ENCODE data around the gene DPM3.

DPM3 gene

DNA sequence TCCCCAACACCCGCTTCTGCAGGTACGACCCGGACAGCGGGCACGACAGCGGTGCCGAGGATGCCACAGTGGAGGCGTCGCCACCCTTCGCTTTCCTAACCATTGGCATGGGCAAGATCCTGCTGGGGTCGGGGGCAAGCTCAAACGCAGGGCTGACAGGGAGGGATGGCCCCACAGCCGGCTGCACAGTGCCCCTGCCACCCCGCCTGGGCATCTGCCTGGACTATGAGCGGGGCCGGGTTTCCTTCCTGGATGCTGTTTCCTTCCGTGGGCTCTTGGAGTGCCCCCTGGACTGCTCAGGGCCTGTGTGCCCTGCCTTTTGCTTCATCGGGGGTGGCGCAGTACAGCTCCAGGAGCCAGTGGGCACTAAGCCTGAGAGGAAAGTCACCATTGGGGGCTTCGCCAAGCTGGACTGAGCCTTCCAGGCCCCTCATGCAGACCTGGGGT lies 43.5 kb upstream of the DPM3 start:
- no peak overlapping the region for H3K4me3 ChIP-seq (ENCODE audit: insufficient read depth, low read depth, low read length, poor library complexity, severe bottlenecking)
- H3K27ac ChIP-seq (ENCODE audit: insufficient read depth, low read length, poor library complexity, severe bottlenecking): no peak overlapping the region
- H3K27me3 ChIP-seq (replicated peaks; ENCODE audit: control insufficient read depth, insufficient read depth, low read length, poor library complexity, severe bottlenecking): no peaks in the 10 kb centered on the region
- no peaks in the 10 kb centered on the region for H3K9me3 ChIP-seq (ENCODE audit: control insufficient read depth, low read length)
- H3K4me1 ChIP-seq (ENCODE audit: control insufficient read depth, insufficient read depth, low read length, poor library complexity, severe bottlenecking): no peaks in the 10 kb centered on the region
- DNase-seq: no peak
- H3K36me3 ChIP-seq (ENCODE audit: control insufficient read depth, insufficient read depth, low read length): peaks cover 27% of the 10 kb centered on the region

DNA sequence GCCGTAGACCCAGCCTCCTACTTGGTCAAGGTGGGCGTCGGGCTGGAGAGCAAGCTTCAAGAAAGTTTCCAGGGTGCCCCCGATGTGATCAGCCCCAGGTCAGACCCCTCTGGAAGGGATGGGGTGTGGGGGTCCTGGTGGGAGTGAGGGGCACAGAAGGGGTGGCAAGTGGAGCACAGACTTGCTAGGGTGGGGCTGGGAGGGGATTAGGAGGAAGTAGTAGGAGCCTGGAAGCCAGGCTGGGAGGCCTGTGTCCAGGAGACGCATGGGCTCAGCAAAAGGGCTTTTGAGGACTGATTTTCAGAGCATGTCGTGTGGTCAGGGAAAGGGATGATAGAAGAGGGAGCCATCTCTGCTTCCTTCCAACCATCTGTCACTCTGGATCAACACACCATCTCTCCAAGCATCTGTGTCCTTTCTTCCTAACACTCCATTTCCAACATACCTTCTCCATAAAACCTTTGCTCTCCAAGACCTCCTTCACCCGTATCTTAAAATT lies 41.8 kb upstream of the DPM3 start:
- no peaks in the 10 kb centered on the region for H3K9me3 ChIP-seq (ENCODE audit: control insufficient read depth, low read length)
- DNase-seq: no peak
- H3K27me3 ChIP-seq (replicated peaks; ENCODE audit: control insufficient read depth, insufficient read depth, low read length, poor library complexity, severe bottlenecking): no peaks in the 10 kb centered on the region
- H3K36me3 ChIP-seq (ENCODE audit: control insufficient read depth, insufficient read depth, low read length): peaks cover 36% of the 10 kb centered on the region
- no peak overlapping the region for H3K4me3 ChIP-seq (ENCODE audit: insufficient read depth, low read depth, low read length, poor library complexity, severe bottlenecking)
- no peak overlapping the region for H3K27ac ChIP-seq (ENCODE audit: insufficient read depth, low read length, poor library complexity, severe bottlenecking)
- peaks cover under 1% of the 10 kb centered on the region for H3K4me1 ChIP-seq (ENCODE audit: control insufficient read depth, insufficient read depth, low read length, poor library complexity, severe bottlenecking)

GRCh38 chr1:155181371-155182051 lies 41.2 kb upstream of the DPM3 start:
- Histone ChIP-seq H3K27ac (ENCODE audit: insufficient read depth, low read length, poor library complexity, severe bottlenecking) (no peak overlapping the region), H3K36me3 (ENCODE audit: control insufficient read depth, insufficient read depth, low read length) (peaks cover 36% of the 10 kb centered on the region), H3K9me3 (ENCODE audit: control insufficient read depth, low read length) (no peaks in the 10 kb centered on the region), H3K4me3 (ENCODE audit: insufficient read depth, low read depth, low read length, poor library complexity, severe bottlenecking) (no peak overlapping the region), H3K4me1 (ENCODE audit: control insufficient read depth, insufficient read depth, low read length, poor library complexity, severe bottlenecking) (peaks cover 6% of the 10 kb centered on the region), H3K27me3 (replicated peaks; ENCODE audit: control insufficient read depth, insufficient read depth, low read length, poor library complexity, severe bottlenecking) (no peaks in the 10 kb centered on the region)
- no peak for DNase-seq

DNA sequence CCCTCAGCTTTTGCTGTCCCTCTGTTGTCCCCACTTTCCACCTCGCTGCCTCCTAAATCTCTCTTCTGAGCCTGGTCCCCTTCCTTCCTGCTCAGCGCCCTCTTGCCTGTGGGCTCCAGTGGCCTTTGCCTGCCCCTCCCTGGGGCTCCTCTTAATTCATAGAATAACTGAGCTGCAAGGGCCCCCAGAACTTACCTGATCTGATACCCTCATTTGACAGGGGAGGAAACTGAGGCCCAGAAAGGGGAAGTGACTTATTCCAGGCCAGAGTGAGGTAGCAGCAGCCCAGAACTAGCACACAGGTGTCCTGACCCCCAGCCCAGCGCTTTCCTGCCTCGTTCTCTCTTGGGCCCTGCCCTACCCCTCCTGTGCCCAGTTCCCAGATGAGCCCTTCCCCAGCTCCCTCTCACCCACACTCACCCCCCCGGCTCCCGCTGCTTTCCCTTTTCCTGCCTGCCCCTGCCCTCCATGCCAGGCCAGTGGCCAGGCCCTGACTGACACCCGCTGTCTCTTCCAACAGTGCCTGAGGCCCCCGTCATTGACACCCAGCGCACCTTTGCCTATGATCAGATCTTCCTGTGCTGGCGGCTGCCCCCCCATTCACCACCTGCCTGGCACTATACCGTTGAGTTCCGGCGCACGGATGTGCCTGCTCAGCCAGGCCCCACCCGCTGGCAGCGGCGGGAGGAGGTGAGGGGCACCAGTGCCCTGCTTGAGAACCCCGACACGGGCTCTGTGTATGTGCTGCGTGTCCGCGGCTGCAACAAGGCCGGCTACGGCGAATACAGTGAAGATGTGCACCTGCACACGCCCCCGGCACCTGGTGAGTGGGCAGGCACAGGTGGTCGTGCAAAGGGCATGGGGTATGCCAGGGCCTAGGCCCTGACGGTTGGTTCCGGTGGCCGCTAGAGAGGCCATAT lies 39.0 kb upstream of the DPM3 start:
- H3K36me3 ChIP-seq (ENCODE audit: control insufficient read depth, insufficient read depth, low read length): peaks cover 36% of the 10 kb centered on the region
- H3K9me3 ChIP-seq (ENCODE audit: control insufficient read depth, low read length): no peaks in the 10 kb centered on the region
- no peak overlapping the region for H3K4me3 ChIP-seq (ENCODE audit: insufficient read depth, low read depth, low read length, poor library complexity, severe bottlenecking)
- no peaks in the 10 kb centered on the region for H3K27me3 ChIP-seq (replicated peaks; ENCODE audit: control insufficient read depth, insufficient read depth, low read length, poor library complexity, severe bottlenecking)
- no peak for DNase-seq
- peaks cover 22% of the 10 kb centered on the region for H3K4me1 ChIP-seq (ENCODE audit: control insufficient read depth, insufficient read depth, low read length, poor library complexity, severe bottlenecking)
- no peak overlapping the region for H3K27ac ChIP-seq (ENCODE audit: insufficient read depth, low read length, poor library complexity, severe bottlenecking)

GRCh38 chr1:155178441-155179111 lies 38.2 kb upstream of the DPM3 start:
- no peak for DNase-seq
- Histone ChIP-seq H3K4me3 (ENCODE audit: insufficient read depth, low read depth, low read length, poor library complexity, severe bottlenecking) (no peak overlapping the region), H3K27ac (ENCODE audit: insufficient read depth, low read length, poor library complexity, severe bottlenecking) (no peak overlapping the region), H3K9me3 (ENCODE audit: control insufficient read depth, low read length) (no peaks in the 10 kb centered on the region), H3K36me3 (ENCODE audit: control insufficient read depth, insufficient read depth, low read length) (peaks cover 36% of the 10 kb centered on the region), H3K27me3 (replicated peaks; ENCODE audit: control insufficient read depth, insufficient read depth, low read length, poor library complexity, severe bottlenecking) (no peaks in the 10 kb centered on the region), H3K4me1 (ENCODE audit: control insufficient read depth, insufficient read depth, low read length, poor library complexity, severe bottlenecking) (peaks cover 29% of the 10 kb centered on the region)

DNA sequence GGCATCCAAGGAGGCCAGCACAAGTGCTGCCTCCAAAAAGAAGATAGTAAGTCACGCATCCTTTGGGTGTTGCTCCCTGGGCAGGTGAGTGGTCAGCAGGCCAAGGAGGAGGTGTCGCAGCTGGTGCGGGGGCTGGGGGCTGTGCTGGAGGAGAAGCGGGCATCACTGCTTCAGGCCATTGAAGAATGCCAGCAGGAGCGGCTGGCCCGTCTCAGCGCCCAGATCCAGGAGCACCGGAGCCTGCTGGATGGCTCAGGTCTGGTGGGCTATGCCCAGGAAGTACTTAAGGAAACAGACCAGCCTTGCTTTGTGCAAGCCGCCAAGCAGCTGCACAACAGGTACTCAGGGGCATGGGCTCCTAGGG lies 37.6 kb upstream of the DPM3 start:
- DNase-seq: no peak
- Histone ChIP-seq H3K27me3 (replicated peaks; ENCODE audit: control insufficient read depth, insufficient read depth, low read length, poor library complexity, severe bottlenecking) (no peaks in the 10 kb centered on the region), H3K9me3 (ENCODE audit: control insufficient read depth, low read length) (no peaks in the 10 kb centered on the region), H3K36me3 (ENCODE audit: control insufficient read depth, insufficient read depth, low read length) (peaks cover 36% of the 10 kb centered on the region), H3K4me3 (ENCODE audit: insufficient read depth, low read depth, low read length, poor library complexity, severe bottlenecking) (no peak overlapping the region), H3K27ac (ENCODE audit: insufficient read depth, low read length, poor library complexity, severe bottlenecking) (no peak overlapping the region), H3K4me1 (ENCODE audit: control insufficient read depth, insufficient read depth, low read length, poor library complexity, severe bottlenecking) (peaks cover 29% of the 10 kb centered on the region)

DNA sequence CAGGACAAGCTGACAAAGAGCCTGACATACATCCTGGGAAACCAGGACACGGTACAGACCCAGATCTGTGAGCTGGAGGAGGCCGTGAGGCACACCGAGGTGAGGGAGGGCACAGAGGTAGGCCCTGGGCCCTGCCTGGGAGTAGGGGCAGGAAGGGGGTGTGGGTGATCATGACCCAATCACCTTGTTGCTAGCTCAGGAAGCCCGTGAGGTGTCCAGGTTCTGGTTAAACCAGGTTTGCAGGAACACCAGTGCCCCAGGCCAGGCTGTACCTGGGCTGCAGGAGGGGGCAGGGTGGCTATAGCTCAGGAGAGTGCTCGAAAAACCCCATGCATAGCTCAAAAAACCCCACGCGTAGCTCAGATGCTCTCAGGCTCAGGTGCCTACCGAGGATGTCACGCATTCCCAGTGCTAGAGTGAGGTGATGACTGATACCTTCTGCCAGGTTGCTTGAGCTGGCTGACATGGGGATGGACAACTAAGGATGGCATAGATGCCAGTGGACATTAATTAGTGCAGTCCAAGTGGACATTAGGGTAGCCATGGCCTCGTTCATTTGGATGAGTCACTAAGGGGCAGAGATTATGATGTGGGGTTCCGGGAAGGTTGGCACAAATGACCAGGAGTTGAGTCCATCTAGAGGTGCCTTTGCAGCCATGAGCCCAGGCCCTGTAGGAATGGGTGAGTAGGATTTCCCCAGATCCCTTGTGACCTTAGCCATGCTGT lies 37.0 kb upstream of the DPM3 start:
- Histone ChIP-seq H3K27me3 (replicated peaks; ENCODE audit: control insufficient read depth, insufficient read depth, low read length, poor library complexity, severe bottlenecking) (no peaks in the 10 kb centered on the region), H3K4me3 (ENCODE audit: insufficient read depth, low read depth, low read length, poor library complexity, severe bottlenecking) (no peak overlapping the region), H3K36me3 (ENCODE audit: control insufficient read depth, insufficient read depth, low read length) (peaks cover 35% of the 10 kb centered on the region), H3K27ac (ENCODE audit: insufficient read depth, low read length, poor library complexity, severe bottlenecking) (no peak overlapping the region), H3K9me3 (ENCODE audit: control insufficient read depth, low read length) (no peaks in the 10 kb centered on the region), H3K4me1 (ENCODE audit: control insufficient read depth, insufficient read depth, low read length, poor library complexity, severe bottlenecking) (peaks cover 30% of the 10 kb centered on the region)
- no peak for DNase-seq

DNA sequence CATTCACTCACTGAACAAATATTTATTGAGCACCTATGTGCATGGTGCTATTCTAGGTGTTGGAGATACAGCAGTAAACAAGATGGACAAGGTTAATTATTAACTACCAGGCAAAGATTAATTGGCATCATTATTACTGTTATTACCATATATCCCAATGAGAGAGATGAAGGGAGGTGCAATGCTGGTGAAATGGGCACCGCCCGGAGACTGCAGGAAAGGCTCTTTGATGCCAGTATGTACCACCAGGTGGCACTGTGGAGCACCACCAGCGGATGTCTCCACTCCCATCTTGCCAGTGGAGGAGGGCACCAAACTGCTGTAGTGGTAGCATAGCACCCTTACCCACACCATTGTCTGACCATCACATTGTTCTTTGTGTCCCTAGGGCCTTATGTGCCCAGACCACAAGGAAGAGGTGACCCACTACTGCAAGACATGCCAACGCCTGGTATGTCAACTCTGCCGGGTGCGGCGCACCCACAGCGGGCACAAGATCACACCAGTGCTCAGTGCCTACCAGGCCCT lies 36.3 kb upstream of the DPM3 start:
- Histone ChIP-seq H3K9me3 (ENCODE audit: control insufficient read depth, low read length) (no peaks in the 10 kb centered on the region), H3K27ac (ENCODE audit: insufficient read depth, low read length, poor library complexity, severe bottlenecking) (peak overlapping the region; percentile 9), H3K36me3 (ENCODE audit: control insufficient read depth, insufficient read depth, low read length) (peaks cover 29% of the 10 kb centered on the region), H3K27me3 (replicated peaks; ENCODE audit: control insufficient read depth, insufficient read depth, low read length, poor library complexity, severe bottlenecking) (no peaks in the 10 kb centered on the region), H3K4me1 (ENCODE audit: control insufficient read depth, insufficient read depth, low read length, poor library complexity, severe bottlenecking) (peaks cover 32% of the 10 kb centered on the region), H3K4me3 (ENCODE audit: insufficient read depth, low read depth, low read length, poor library complexity, severe bottlenecking) (no peak overlapping the region)
- peak; percentile 59 to 72 (median 60) for DNase-seq

GRCh38 chr1:155175927-155176371 lies 35.6 kb upstream of the DPM3 start:
- DNase-seq: no peak
- Histone ChIP-seq H3K27me3 (replicated peaks; ENCODE audit: control insufficient read depth, insufficient read depth, low read length, poor library complexity, severe bottlenecking) (no peaks in the 10 kb centered on the region), H3K4me1 (ENCODE audit: control insufficient read depth, insufficient read depth, low read length, poor library complexity, severe bottlenecking) (peaks cover 32% of the 10 kb centered on the region), H3K9me3 (ENCODE audit: control insufficient read depth, low read length) (no peaks in the 10 kb centered on the region), H3K36me3 (ENCODE audit: control insufficient read depth, insufficient read depth, low read length) (peaks cover 23% of the 10 kb centered on the region), H3K27ac (ENCODE audit: insufficient read depth, low read length, poor library complexity, severe bottlenecking) (peak overlapping the region; percentile 9), H3K4me3 (ENCODE audit: insufficient read depth, low read depth, low read length, poor library complexity, severe bottlenecking) (no peak overlapping the region)
